ENCODE results near the gene G2E3. TPM values are rescaled to one million over a fixed set of nuclear protein-coding genes. Genes with fewer than 3 reads are reported as not detected.
"Not testable (repeated sequence)": the region's sequence is repeated elsewhere in the genome, so short reads cannot be mapped to it uniquely, and the experiment has no call there.

G2E3 gene
- total RNA-seq, 1 experiment from 2014 or later: 34.1 TPM

- Mint-ChIP-seq H3K4me3 (ENCODE audit: unreplicated experiment) (no peak overlapping the region), H3K27me3 (ENCODE audit: insufficient read depth, unreplicated experiment) (no peaks in the 10 kb centered on the region), H3K9me3 (ENCODE audit: unreplicated experiment) (no peaks in the 10 kb centered on the region), H3K4me1 (ENCODE audit: insufficient read depth, unreplicated experiment) (peaks cover 5% of the 10 kb centered on the region), H3K36me3 (ENCODE audit: insufficient read depth, unreplicated experiment) (peaks cover 49% of the 10 kb centered on the region), H3K27ac (ENCODE audit: low read depth, unreplicated experiment) (no peak overlapping the region)
- intact Hi-C loops (cut with micrococcal nuclease): no loop called here
- no peak for TF ChIP-seq CTCF (IDR thresholded peaks at IDR 0.05; ENCODE audit: unreplicated experiment)
- ChIA-PET CTCF (no interaction called here), POLR2A (interaction anchor here (1.2 to 1.9 kb wide), 2 partner anchors 10 to 11 kb away, joined by 9 to 10 read pairs; partner anchors contain the start of gene SCFD1)
- DNase-seq (ENCODE audit: unreplicated experiment): no peak
- no TSS peak for BruUV-seq (replicated peaks)
These were observed 73.8 kb downstream of the G2E3 start for GRCh38 chr14:30632730-30633129.

GRCh38 chr14:30638926-30639325, 80.0 kb downstream of the G2E3 start:
- H3K36me3 Mint-ChIP-seq (ENCODE audit: insufficient read depth, unreplicated experiment): peaks cover 34% of the 10 kb centered on the region
- H3K27me3 Mint-ChIP-seq (ENCODE audit: insufficient read depth, unreplicated experiment): no peaks in the 10 kb centered on the region
- peak; percentile 49 for DNase-seq (ENCODE audit: unreplicated experiment)
- H3K27ac Mint-ChIP-seq (ENCODE audit: low read depth, unreplicated experiment): peak overlapping the region; percentile 25
- H3K4me1 Mint-ChIP-seq (ENCODE audit: insufficient read depth, unreplicated experiment): peaks cover 10% of the 10 kb centered on the region
- no TSS peak for BruUV-seq (replicated peaks)
- no peaks in the 10 kb centered on the region for H3K9me3 Mint-ChIP-seq (ENCODE audit: unreplicated experiment)
- TF ChIP-seq CTCF (IDR thresholded peaks at IDR 0.05; ENCODE audit: unreplicated experiment): no peak
- intact Hi-C loops (cut with micrococcal nuclease): no loop called here
- no peak overlapping the region for H3K4me3 Mint-ChIP-seq (ENCODE audit: unreplicated experiment)
- ChIA-PET CTCF (interaction anchor here (1.4 to 1.8 kb wide), 2 partner anchors 10 to 28 kb away, joined by 3 to 6 read pairs; no protein-coding TSS in a partner anchor), POLR2A (interaction anchor here (0.7 to 3.6 kb wide), 5 partner anchors 8 to 787 kb away, joined by 3 to 35 read pairs (median 4); partner anchors contain the start of gene SCFD1)

GRCh38 chr14:30641207-30641606, 82.2 kb downstream of the G2E3 start:
- peaks cover 39% of the 10 kb centered on the region for H3K36me3 Mint-ChIP-seq (ENCODE audit: insufficient read depth, unreplicated experiment)
- no peak overlapping the region for H3K27ac Mint-ChIP-seq (ENCODE audit: low read depth, unreplicated experiment)
- no peaks in the 10 kb centered on the region for H3K27me3 Mint-ChIP-seq (ENCODE audit: insufficient read depth, unreplicated experiment)
- H3K4me1 Mint-ChIP-seq (ENCODE audit: insufficient read depth, unreplicated experiment): peaks cover 10% of the 10 kb centered on the region
- no peak overlapping the region for H3K4me3 Mint-ChIP-seq (ENCODE audit: unreplicated experiment)
- BruUV-seq (replicated peaks): no TSS peak
- no peaks in the 10 kb centered on the region for H3K9me3 Mint-ChIP-seq (ENCODE audit: unreplicated experiment)
- TF ChIP-seq CTCF (IDR thresholded peaks at IDR 0.05; ENCODE audit: unreplicated experiment): no peak
- ChIA-PET POLR2A (interaction anchor here (1.6 kb wide), 1 partner anchor 19 kb away, joined by 15 read pairs; the partner anchor contains the start of gene SCFD1), CTCF (interaction anchor here (0.8 to 1.0 kb wide), 3 partner anchors 11 to 18 kb away, joined by 3 read pairs; no protein-coding TSS in a partner anchor)
- intact Hi-C loops (cut with micrococcal nuclease): no loop called here
- DNase-seq (ENCODE audit: unreplicated experiment): no peak

- H3K27me3 Mint-ChIP-seq (ENCODE audit: insufficient read depth, unreplicated experiment); H3K9me3 Mint-ChIP-seq (ENCODE audit: unreplicated experiment); H3K27ac Mint-ChIP-seq (ENCODE audit: low read depth, unreplicated experiment); BruUV-seq (replicated peaks); intact Hi-C loops (cut with micrococcal nuclease); H3K4me3 Mint-ChIP-seq (ENCODE audit: unreplicated experiment); H3K4me1 Mint-ChIP-seq (ENCODE audit: insufficient read depth, unreplicated experiment); DNase-seq (ENCODE audit: unreplicated experiment): not testable (repeated sequence)
- H3K36me3 Mint-ChIP-seq (ENCODE audit: insufficient read depth, unreplicated experiment): peaks cover 57% of the 10 kb centered on the region
- POLR2A ChIA-PET: interaction anchor here (0.7 to 1.4 kb wide), 3 partner anchors 22 to 39 kb away, joined by 3 read pairs; partner anchors contain the start of gene SCFD1
- CTCF ChIA-PET: interaction anchor here (1.2 to 2.1 kb wide), 2 partner anchors 11 to 12 kb away, joined by 4 to 9 read pairs; no protein-coding TSS in a partner anchor
These were observed 85.5 kb downstream of the G2E3 start for GRCh38 chr14:30644462-30644861.

All from MCF 10A (cell line).